H1 (cell line): ENCODE results near the gene FGF14. TPM values are rescaled to one million over a fixed set of nuclear protein-coding genes. Genes with fewer than 3 reads are reported as not detected.

ENCODE experiments used
- CTCF ChIA-PET: fragments of 300-600 bp; sonication (Branson Sonifier 250); formaldehyde crosslinking; loops from one replicate; lab custom pipeline; 2021; ENCODE audit not compliant: partially characterized antibody; lab: Charles Lee
- POLR2A ChIA-PET: fragments of 300-600 bp; sonication (Branson Sonifier 250); formaldehyde crosslinking; loops from one replicate; lab custom pipeline; 2021; ENCODE audit warnings: inconsistent platforms; ENCODE audit not compliant: partially characterized antibody; lab: Charles Lee
- DNase-seq, 2 experiments: peaks; one replicate each; pipeline versions ENCODE4 v3.0.0 to v3.0.0-alpha.2; 2010 to 2022; ENCODE audit warnings: low spot score in 2 of 2, low read depth in 1 of 2, mixed read lengths in 1 of 2
- FAIRE-seq: peaks from 2 replicates; lab custom pipeline; 2011; peaks lifted over from hg19 to GRCh38; lab: Jason Lieb, UNC
- H2AFZ ChIP-seq: 2 replicates; pipeline ENCODE4 v1.8.1; 2012; ENCODE audit warnings: low read length, inconsistent platforms
- H2AK5ac ChIP-seq: 2 replicates; pipeline ENCODE4 v1.6.1; 2013; ENCODE audit warnings: low read depth, low read length
- H2BK120ac ChIP-seq: replicated peaks from 2 replicates; pipeline ENCODE3; 2013; ENCODE audit warnings: low read depth, low read length, inconsistent platforms
- H2BK12ac ChIP-seq: 2 replicates; pipeline ENCODE4 v1.6.1; 2013; ENCODE audit warnings: low read depth, low read length
- H2BK15ac ChIP-seq: 2 replicates; pipeline ENCODE4 v1.6.1; 2013; ENCODE audit warnings: low read length
- H2BK20ac ChIP-seq: 2 replicates; pipeline ENCODE4 v1.6.1; 2013; ENCODE audit warnings: low read length
- H2BK5ac ChIP-seq: 2 replicates; pipeline ENCODE4 v1.6.1; 2013; ENCODE audit warnings: low read depth, low read length
- H3K14ac ChIP-seq: 2 replicates; pipeline ENCODE4 v1.6.1; 2013; ENCODE audit warnings: inconsistent platforms; ENCODE audit not compliant: insufficient read length
- H3K18ac ChIP-seq: 2 replicates; pipeline ENCODE4 v1.6.1; 2013; ENCODE audit warnings: low read length; ENCODE audit errors: extremely low read depth
- H3K23ac ChIP-seq: 2 replicates; pipeline ENCODE4 v1.6.1; 2013; ENCODE audit warnings: inconsistent platforms; ENCODE audit not compliant: insufficient read length
- H3K23me2 ChIP-seq: 2 replicates; pipeline ENCODE4 v1.6.1; 2013; ENCODE audit warnings: low read depth, low read length
- H3K27ac ChIP-seq: 2 replicates; pipeline ENCODE4 v1.6.1; 2011; ENCODE audit warnings: low read depth, low read length, inconsistent platforms
- H3K27me3 ChIP-seq, 4 experiments: replicated peaks in 1 of 4; 1 replicate in 1 of 4; 2 replicates in 3 of 4; pipeline versions ENCODE4 v1.6.1 to v1.8.1; 2011 to 2013; ENCODE audit warnings: low read length in 3 of 4, mild to moderate bottlenecking in 3 of 4, inconsistent platforms in 2 of 4, mixed read lengths in 2 of 4, moderate library complexity in 1 of 4; ENCODE audit not compliant: control insufficient read depth in 3 of 4, insufficient read depth in 3 of 4; ENCODE audit errors: extremely low read depth in 1 of 4
- H3K36me3 ChIP-seq, 4 experiments: 2 replicates each; pipeline versions ENCODE4 v1.6.1 to v1.8.1; 2011 to 2013; ENCODE audit warnings: mild to moderate bottlenecking in 4 of 4, low read length in 3 of 4, moderate library complexity in 2 of 4, control low read depth in 1 of 4, inconsistent platforms in 1 of 4; ENCODE audit not compliant: insufficient read depth in 4 of 4, control insufficient read depth in 2 of 4
- H3K4ac ChIP-seq: replicated peaks from 2 replicates; pipeline ENCODE3; 2013; ENCODE audit warnings: low read length, low read depth, mixed read lengths, inconsistent platforms; ENCODE audit not compliant: insufficient read length
- H3K4me1 ChIP-seq, 4 experiments: replicated peaks in 1 of 4; 1 replicate in 1 of 4; 2 replicates in 3 of 4; pipeline versions ENCODE4 v1.6.1 to v1.8.1; 2011 to 2013; ENCODE audit warnings: low read length in 3 of 4, inconsistent platforms in 2 of 4, mixed read lengths in 1 of 4; ENCODE audit not compliant: insufficient read depth in 4 of 4, control insufficient read depth in 3 of 4
- H3K4me2 ChIP-seq, 2 experiments: 2 replicates each; pipeline versions ENCODE4 v1.6.1 to v1.8.1; 2011 to 2013; ENCODE audit warnings: low read depth in 2 of 2, low read length in 2 of 2, control low read depth in 1 of 2, inconsistent platforms in 1 of 2, mild to moderate bottlenecking in 1 of 2; ENCODE audit not compliant: insufficient read depth in 1 of 2
- H3K4me3 ChIP-seq, 4 experiments: fragments of 200-600, 300-600 bp in 1 of 4; sonication (generic), shearing (Covaris generic), sonication (Bioruptor Twin) in 1 of 4; 2 replicates each; pipeline versions ENCODE4 v1.5.1 to v1.8.1; 2011 to 2016; ENCODE audit warnings: low read length in 4 of 4, low read depth in 3 of 4, control low read depth in 2 of 4, inconsistent platforms in 2 of 4, mild to moderate bottlenecking in 2 of 4, mixed read lengths in 1 of 4, moderate library complexity in 1 of 4; ENCODE audit not compliant: insufficient read depth in 2 of 4; ENCODE audit errors: extremely low read depth in 1 of 4
- H3K56ac ChIP-seq: replicated peaks from 2 replicates; pipeline ENCODE3; 2013; ENCODE audit warnings: low read depth, mild to moderate bottlenecking, mixed read lengths, low read length, inconsistent platforms; ENCODE audit not compliant: insufficient read length
- H3K79me1 ChIP-seq: 2 replicates; pipeline ENCODE4 v1.6.1; 2013; ENCODE audit warnings: low read depth, low read length, control low read depth
- H3K79me2 ChIP-seq, 2 experiments: 2 replicates each; pipeline versions ENCODE4 v1.6.1 to v1.8.1; 2012 to 2013; ENCODE audit warnings: low read length in 2 of 2, mild to moderate bottlenecking in 2 of 2, inconsistent platforms in 1 of 2; ENCODE audit not compliant: insufficient read depth in 2 of 2, control insufficient read depth in 1 of 2
- H3K9ac ChIP-seq, 4 experiments: replicated peaks in 1 of 4; 1 replicate in 1 of 4; 2 replicates in 3 of 4; pipeline versions ENCODE4 v1.6.1 to v1.8.1; 2011 to 2013; ENCODE audit warnings: low read depth in 3 of 4, low read length in 3 of 4, control low read depth in 2 of 4, mild to moderate bottlenecking in 2 of 4, moderate library complexity in 2 of 4, inconsistent platforms in 1 of 4; ENCODE audit errors: extremely low read depth in 1 of 4
- H3K9me3 ChIP-seq, 2 experiments: 2 replicates each; pipeline versions ENCODE4 v1.6.1 to v1.8.1; 2012 to 2013; ENCODE audit warnings: mild to moderate bottlenecking in 2 of 2, moderate library complexity in 2 of 2, control low read depth in 1 of 2, inconsistent platforms in 1 of 2, low read depth in 1 of 2, low read length in 1 of 2, mixed read lengths in 1 of 2; ENCODE audit not compliant: insufficient read depth in 2 of 2
- H4K20me1 ChIP-seq, 2 experiments: replicated peaks in 1 of 2; 2 replicates each; pipeline versions ENCODE3 to v1.8.1; 2011 to 2013; ENCODE audit warnings: inconsistent platforms in 2 of 2, low read length in 2 of 2, mild to moderate bottlenecking in 1 of 2; ENCODE audit not compliant: insufficient read depth in 2 of 2, control insufficient read depth in 1 of 2
- H4K5ac ChIP-seq: 2 replicates; pipeline ENCODE4 v1.6.1; 2013; ENCODE audit warnings: low read length, low read depth, mixed read lengths, inconsistent platforms; ENCODE audit not compliant: insufficient read length
- H4K8ac ChIP-seq: 2 replicates; pipeline ENCODE4 v1.8.0; 2013; ENCODE audit warnings: mild to moderate bottlenecking, moderate library complexity, low read length, inconsistent platforms; ENCODE audit not compliant: insufficient read depth; ENCODE audit errors: extremely low read depth
- H4K91ac ChIP-seq: replicated peaks from 2 replicates; pipeline ENCODE3; 2013; ENCODE audit warnings: low read length, mixed read lengths, inconsistent platforms; ENCODE audit not compliant: insufficient read length
- WGBS, 2 experiments: shearing (Covaris generic) in 1 of 2; methylation state at CpG; one replicate each; pipeline versions ENCODE4 v1.1.6 to v1.1.7; 2013 to 2015; ENCODE audit warnings: low lambda C conversion rate in 2 of 2, mixed read lengths in 2 of 2, inconsistent platforms in 1 of 2, low coverage in 1 of 2, missing lambda C conversion rate in 1 of 2; ENCODE audit not compliant: insufficient replicate concordance in 2 of 2, insufficient coverage in 1 of 2, insufficient read length in 1 of 2; ENCODE audit errors: extremely low coverage in 1 of 2, missing lambda C conversion rate in 1 of 2; 5-methylcytosine and 5-hydroxymethylcytosine counted together
- polyA plus RNA-seq, 7 experiments: library from polyadenylated mRNA; depleted of rRNA in 3 of 7; stranded (reverse) in 5 of 7; unstranded in 2 of 7; fragments of >200 nt in 5 of 7; fragments of 200-250 nt in 2 of 7; gene quantifications; 1 replicate in 5 of 7; 2 replicates in 1 of 7; 4 replicates in 1 of 7; pipeline versions ENCODE4 v1.2.1 to v1.2.3, GENCODE V29; 2011 to 2013; ENCODE audit warnings: missing spikeins in 2 of 7, mixed read lengths in 2 of 7
- total RNA-seq: library from RNA; stranded (reverse); fragmentation: NEBNext Ultra II Directional; extraction: Animal tissue kit (Norgen Biotek cat#: 25700); gene quantifications from 2 replicates; pipeline ENCODE4 v1.2.1, GENCODE V29; 2021
- TF ChIP-seq, protein P1 (sequence below): IDR thresholded peaks from 2 replicates; pipeline ENCODE4 v1.6.1; 2011; ENCODE audit warnings: low read length, improper control_type of control experiment

The FGF14 gene
- total and polyA plus RNA-seq, 2 of the 8 experiments (the other 6 are each of a cell fraction or from before 2014, with no cell fraction given), result 0.05 to 0.58 TPM

DNA sequence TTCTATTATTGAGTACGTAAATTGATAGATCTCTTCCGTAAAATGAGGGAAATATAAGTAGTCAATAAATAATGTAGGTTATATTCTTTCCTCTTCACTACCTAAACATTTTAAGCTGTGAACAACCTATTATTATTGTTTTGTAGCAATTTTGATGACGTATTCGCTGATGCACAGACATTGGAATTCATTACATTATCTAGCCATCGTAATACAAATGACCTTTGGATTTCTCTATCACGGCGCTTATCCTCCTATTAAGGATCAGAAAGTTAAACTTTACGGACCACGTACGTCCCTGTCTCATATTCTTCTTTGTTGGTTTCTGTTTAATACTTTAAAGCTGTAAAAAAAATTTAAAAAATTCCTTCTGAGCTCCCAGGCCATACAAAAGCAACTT, 684.5 kb downstream of the FGF14 start:
- H3K23ac ChIP-seq, result no peak overlapping the region
- H3K79me1 ChIP-seq, result no peaks in the 10 kb centered on the region
- H4K8ac ChIP-seq, result no peak overlapping the region
- CTCF ChIA-PET, result interaction anchor here (0.7 to 0.9 kb wide), 2 partner anchors 40 to 195 kb away, joined by 3 to 5 read pairs; no protein-coding TSS in a partner anchor
- TF ChIP-seq, protein P1, sequence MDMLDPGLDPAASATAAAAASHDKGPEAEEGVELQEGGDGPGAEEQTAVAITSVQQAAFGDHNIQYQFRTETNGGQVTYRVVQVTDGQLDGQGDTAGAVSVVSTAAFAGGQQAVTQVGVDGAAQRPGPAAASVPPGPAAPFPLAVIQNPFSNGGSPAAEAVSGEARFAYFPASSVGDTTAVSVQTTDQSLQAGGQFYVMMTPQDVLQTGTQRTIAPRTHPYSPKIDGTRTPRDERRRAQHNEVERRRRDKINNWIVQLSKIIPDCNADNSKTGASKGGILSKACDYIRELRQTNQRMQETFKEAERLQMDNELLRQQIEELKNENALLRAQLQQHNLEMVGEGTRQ, result no peak
- TF ChIP-seq, all 59 proteins: peak for 0
- Histone ChIP-seq H3K27me3 (no peaks in the 10 kb centered on the region), H2BK120ac (no peak overlapping the region), H3K4me2 (no peak overlapping the region), H2AK5ac (no peak overlapping the region), H2BK5ac (no peak overlapping the region), H3K27ac (no peak overlapping the region), H4K20me1 (no peaks in the 10 kb centered on the region), H2BK15ac (no peak overlapping the region), H3K36me3 (no peaks in the 10 kb centered on the region), H2BK20ac (no peak overlapping the region), H4K5ac (no peak overlapping the region), H3K9ac (no peak overlapping the region), H3K56ac (no peak overlapping the region), H3K79me2 (no peaks in the 10 kb centered on the region), H3K9me3 (no peaks in the 10 kb centered on the region), H3K4ac (no peak overlapping the region), H3K14ac (no peak overlapping the region), H2AFZ (no peak overlapping the region), H3K4me1 (no peaks in the 10 kb centered on the region), H3K18ac (no peak overlapping the region), H4K91ac (no peak overlapping the region), H2BK12ac (no peak overlapping the region), H3K23me2 (no peaks in the 10 kb centered on the region; the same call in 1 of the 2 replicates), H3K4me3 (no peak overlapping the region)
- FAIRE-seq (no peak), DNase-seq (no peak)
- POLR2A ChIA-PET, result no interaction called here
- WGBS, 2 experiments, result 95% methylated on average over 10 of the region's 10 CpGs; no CpG with 5 or more reads in 1 of the 2 experiments
